Mesothelial cell of epicardium (in vitro differentiated cells): Measurements from ENCODE around the gene MYL6. TPM values are rescaled to one million over a fixed set of nuclear protein-coding genes. Genes with fewer than 3 reads are reported as not detected.
"Not testable (repeated sequence)": the region's sequence is repeated elsewhere in the genome, so short reads cannot be mapped to it uniquely, and the experiment has no call there.

Experiments
- DNase-seq, 2 experiments: peaks; one replicate each; pipeline ENCODE4 v3.0.0; 2021; ENCODE audit warnings: low spot score in 2 of 2; ENCODE audit not compliant: unreplicated experiment in 2 of 2
- H3K27ac Mint-ChIP-seq: 2 replicates; pipeline ENCODE4 v1.8.0; 2021; ENCODE audit warnings: mixed read lengths
- H3K27me3 Mint-ChIP-seq: 2 replicates; pipeline ENCODE4 v1.8.0; 2021; ENCODE audit warnings: low read depth, mixed read lengths
- H3K36me3 Mint-ChIP-seq: 2 replicates; pipeline ENCODE4 v1.8.0; 2021; ENCODE audit warnings: mixed read lengths
- H3K4me1 Mint-ChIP-seq: 2 replicates; pipeline ENCODE4 v1.8.0; 2021; ENCODE audit warnings: mixed read lengths
- H3K4me3 Mint-ChIP-seq: 2 replicates; pipeline ENCODE4 v1.8.0; 2021; ENCODE audit warnings: mild to moderate bottlenecking, moderate library complexity, mixed read lengths
- H3K9me3 Mint-ChIP-seq: 2 replicates; pipeline ENCODE4 v1.8.0; 2021; ENCODE audit warnings: mixed read lengths
- CTCF ChIP-seq: fragments of 200-600 bp; sonication (generic); IDR thresholded peaks from one replicate; pipeline ENCODE4 v1.5.0; 2021; ENCODE audit warnings: antibody characterized with exemption; ENCODE audit not compliant: unreplicated experiment
- total RNA-seq: library from RNA; stranded (reverse); gene quantifications from 3 replicates; pipeline ENCODE4 v1.2.1, GENCODE V29; 2021

MYL6 gene
- 800 to 830 TPM (median 827 TPM) in 3 replicates for total RNA-seq

GRCh38 chr12:56158029-56158925, at the start of gene MYL6:
TSS of gene MYL6 (plus strand) at chr12:56158359. CDS start at chr12:56158402, 43 bp downstream.
- H3K27ac Mint-ChIP-seq = peak within 1 kb of the TSS; percentile 96
- H3K27me3 Mint-ChIP-seq = no peaks in the 10 kb centered on the region
- H3K36me3 Mint-ChIP-seq = peaks cover 30% of the 10 kb centered on the region
- no peak for TF ChIP-seq CTCF
- H3K9me3 Mint-ChIP-seq = no peaks in the 10 kb centered on the region
- peak; percentile 86 to 88 for DNase-seq
- H3K4me1 Mint-ChIP-seq = peaks cover 40% of the 10 kb centered on the region
- H3K4me3 Mint-ChIP-seq = peak within 1 kb of the TSS; percentile 91

GRCh38 chr12:56110571-56110970, 47.6 kb upstream of the MYL6 start:
- Mint-ChIP-seq H3K27me3 (no peaks in the 10 kb centered on the region), H3K9me3 (no peaks in the 10 kb centered on the region), H3K36me3 (peaks cover 40% of the 10 kb centered on the region), H3K27ac (no peak overlapping the region), H3K4me1 (peaks cover 15% of the 10 kb centered on the region), H3K4me3 (no peak overlapping the region)
- no peak for DNase-seq
- no peak for TF ChIP-seq CTCF

- H3K4me3 Mint-ChIP-seq = peak overlapping the region; percentile 7
- peak overlapping the region; percentile 32 for H3K27ac Mint-ChIP-seq
- DNase-seq = no peak
- TF ChIP-seq CTCF = no peak
- peaks cover 32% of the 10 kb centered on the region for H3K36me3 Mint-ChIP-seq
- no peaks in the 10 kb centered on the region for H3K9me3 Mint-ChIP-seq
- H3K4me1 Mint-ChIP-seq = peaks cover 16% of the 10 kb centered on the region
- H3K27me3 Mint-ChIP-seq = no peaks in the 10 kb centered on the region
Observed at GRCh38 chr12:56114084-56114483, 44.1 kb upstream of the MYL6 start.

GRCh38 chr12:56115329-56115728, 42.8 kb upstream of the MYL6 start:
- Mint-ChIP-seq H3K36me3 (peaks cover 26% of the 10 kb centered on the region), H3K9me3 (no peaks in the 10 kb centered on the region), H3K4me1 (peaks cover 28% of the 10 kb centered on the region), H3K27me3 (no peaks in the 10 kb centered on the region), H3K27ac (peak overlapping the region; percentile 100), H3K4me3 (peak overlapping the region; percentile 99)
- no peak for TF ChIP-seq CTCF
- DNase-seq = no peak

GRCh38 chr12:56116267-56117081, 41.7 kb upstream of the MYL6 start, which contains the start of gene RPL41:
TSS of gene RPL41 (plus strand) at chr12:56116633.
- no peak for TF ChIP-seq CTCF
- Mint-ChIP-seq H3K4me1 (peaks cover 28% of the 10 kb centered on the region), H3K4me3 (peak within 1 kb of the TSS; percentile 99), H3K27ac (peak within 1 kb of the TSS; percentile 100), H3K9me3 (no peaks in the 10 kb centered on the region), H3K36me3 (peaks cover 14% of the 10 kb centered on the region), H3K27me3 (no peaks in the 10 kb centered on the region)
- DNase-seq = peak; percentile 85 to 97

- H3K9me3 Mint-ChIP-seq, DNase-seq, H3K27me3 Mint-ChIP-seq: not testable (repeated sequence)
- Mint-ChIP-seq H3K27ac (peak overlapping the region; percentile 100), H3K36me3 (peaks cover 14% of the 10 kb centered on the region), H3K4me1 (peaks cover 28% of the 10 kb centered on the region), H3K4me3 (peak overlapping the region; percentile 99)
Observed at GRCh38 chr12:56117082-56117706, 41.0 kb upstream of the MYL6 start.
